HEK293T (cell line): ENCODE results near the gene INPP5D.

Experiments
- BHLHE40 ChIP-seq: fragments of 450-650 bp; IDR thresholded peaks from 2 replicates; pipeline ENCODE4 v1.6.1; 2016; ENCODE audit warnings: mild to moderate bottlenecking, moderate library complexity, borderline replicate concordance
- ELF4 ChIP-seq: fragments of 450-650 bp; IDR thresholded peaks from 2 replicates; pipeline ENCODE4 v1.6.1; 2017; ENCODE audit warnings: antibody characterized with exemption
- FOXM1 ChIP-seq: fragments of 450-650 bp; IDR thresholded peaks from 2 replicates; pipeline ENCODE4 v1.6.1; 2017; ENCODE audit warnings: mild to moderate bottlenecking, borderline replicate concordance
- HDGF ChIP-seq: fragments of 450-650 bp; IDR thresholded peaks from 2 replicates; pipeline ENCODE4 v1.6.1; 2017; ENCODE audit warnings: antibody characterized with exemption, borderline replicate concordance
- NFRKB ChIP-seq: fragments of 450-650 bp; IDR thresholded peaks from 2 replicates; pipeline ENCODE4 v1.6.1; 2016; ENCODE audit warnings: mild to moderate bottlenecking, moderate library complexity
- SUZ12 ChIP-seq: fragments of 450-650 bp; IDR thresholded peaks from 2 replicates; pipeline ENCODE4 v1.6.1; 2016; ENCODE audit warnings: mild to moderate bottlenecking

DNA sequence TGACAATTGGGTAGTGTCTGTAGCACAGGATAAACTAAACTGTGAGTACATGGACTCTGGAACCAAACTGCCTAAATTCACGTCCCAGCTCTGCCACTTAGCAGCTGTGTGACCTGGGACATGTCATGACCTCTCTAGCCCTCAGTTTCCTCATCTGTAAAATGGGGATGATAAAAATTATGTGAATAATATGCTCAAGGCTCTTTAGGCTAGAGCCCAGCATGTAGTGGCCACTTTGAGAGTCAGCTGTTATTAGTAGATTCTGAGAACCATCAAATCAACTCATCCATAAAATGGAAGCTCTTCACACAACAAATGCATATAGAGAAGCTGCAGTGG is 87.7 kb downstream of the INPP5D start:
- no peak for TF ChIP-seq BHLHE40
- no peak for TF ChIP-seq NFRKB
- TF ChIP-seq SUZ12 = no peak
- no peak for TF ChIP-seq FOXM1
- TF ChIP-seq ELF4 = no peak
- no peak for TF ChIP-seq HDGF
